ENCODE results near the gene GOT1. TPM values are rescaled to one million over a fixed set of nuclear protein-coding genes. Genes with fewer than 3 reads are reported as not detected.

Gene GOT1
- total RNA-seq, 1 donor from 2014 or later = 17.4 TPM

DNA sequence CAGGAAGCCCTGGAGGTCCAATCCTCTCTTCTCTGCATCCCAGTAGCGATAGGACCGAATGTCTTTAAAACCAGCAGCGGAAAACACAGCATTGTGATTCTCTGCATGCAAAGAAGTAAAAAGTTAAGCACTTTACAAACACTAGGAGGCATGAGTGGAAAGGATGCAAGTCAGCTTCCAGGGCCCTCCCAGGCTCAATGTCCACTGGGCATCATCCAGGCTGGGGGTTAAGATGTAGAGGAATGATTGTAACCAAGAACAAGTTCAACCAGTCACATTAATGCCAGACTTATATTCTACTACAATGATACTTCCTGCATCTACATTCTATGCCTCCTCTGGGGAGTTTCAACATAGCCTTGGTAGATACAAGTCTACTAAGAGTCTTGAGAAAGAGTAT lies 24.3 kb downstream of the GOT1 start:
- Histone ChIP-seq H3K4me1 (no peaks in the 10 kb centered on the region), H3K9me3 (no peaks in the 10 kb centered on the region), H3K4me3 (no peak overlapping the region), H3K36me3 (peaks cover 0 to 58% of the 10 kb centered on the region in 2 donors), H3K27me3 (no peaks in the 10 kb centered on the region), H3K27ac (no peak overlapping the region)
- DNase-seq (ENCODE audit: extremely low spot score in 2 of 2) = no peak
- TF ChIP-seq POLR2AphosphoS5 (IDR thresholded peaks at IDR 0.05; ENCODE audit: insufficient read depth in 1 of 2, low read depth in 1 of 2) (no peak), POLR2A (IDR thresholded peaks at IDR 0.05) (no peak)
- TF ChIP-seq, protein P1, sequence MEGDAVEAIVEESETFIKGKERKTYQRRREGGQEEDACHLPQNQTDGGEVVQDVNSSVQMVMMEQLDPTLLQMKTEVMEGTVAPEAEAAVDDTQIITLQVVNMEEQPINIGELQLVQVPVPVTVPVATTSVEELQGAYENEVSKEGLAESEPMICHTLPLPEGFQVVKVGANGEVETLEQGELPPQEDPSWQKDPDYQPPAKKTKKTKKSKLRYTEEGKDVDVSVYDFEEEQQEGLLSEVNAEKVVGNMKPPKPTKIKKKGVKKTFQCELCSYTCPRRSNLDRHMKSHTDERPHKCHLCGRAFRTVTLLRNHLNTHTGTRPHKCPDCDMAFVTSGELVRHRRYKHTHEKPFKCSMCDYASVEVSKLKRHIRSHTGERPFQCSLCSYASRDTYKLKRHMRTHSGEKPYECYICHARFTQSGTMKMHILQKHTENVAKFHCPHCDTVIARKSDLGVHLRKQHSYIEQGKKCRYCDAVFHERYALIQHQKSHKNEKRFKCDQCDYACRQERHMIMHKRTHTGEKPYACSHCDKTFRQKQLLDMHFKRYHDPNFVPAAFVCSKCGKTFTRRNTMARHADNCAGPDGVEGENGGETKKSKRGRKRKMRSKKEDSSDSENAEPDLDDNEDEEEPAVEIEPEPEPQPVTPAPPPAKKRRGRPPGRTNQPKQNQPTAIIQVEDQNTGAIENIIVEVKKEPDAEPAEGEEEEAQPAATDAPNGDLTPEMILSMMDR (IDR thresholded peaks at IDR 0.05) = no peak
- intact Hi-C loops (cut with DNase I) = no loop called here

DNA sequence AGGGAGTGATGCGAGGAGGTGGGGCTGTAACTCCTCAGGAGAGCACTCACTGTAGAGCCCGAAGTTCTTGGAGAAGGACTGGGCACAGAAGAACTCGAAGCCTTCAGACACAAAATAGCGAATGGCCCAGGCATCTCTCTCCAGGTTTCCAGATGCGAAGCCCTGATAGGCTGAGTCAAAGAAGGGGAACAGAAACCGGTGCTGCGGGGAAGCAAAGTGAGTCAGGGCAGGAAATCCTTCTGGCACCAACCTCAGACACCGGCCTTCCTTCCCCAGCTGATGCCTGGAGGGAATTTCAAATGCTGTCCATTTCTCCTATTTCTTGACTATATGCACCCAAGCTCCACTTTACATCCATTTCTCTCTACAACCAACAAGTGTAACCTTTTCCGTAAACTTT lies 26.8 kb downstream of the GOT1 start:
- Histone ChIP-seq H3K9me3 (no peaks in the 10 kb centered on the region), H3K4me1 (no peaks in the 10 kb centered on the region), H3K4me3 (no peak overlapping the region), H3K27ac (no peak overlapping the region), H3K27me3 (no peaks in the 10 kb centered on the region), H3K36me3 (peaks cover 0 to 73% of the 10 kb centered on the region in 2 donors)
- DNase-seq (ENCODE audit: extremely low spot score in 2 of 2) = no peak
- TF ChIP-seq, protein P1 (IDR thresholded peaks at IDR 0.05) = no peak
- TF ChIP-seq POLR2A (IDR thresholded peaks at IDR 0.05) (no peak), POLR2AphosphoS5 (IDR thresholded peaks at IDR 0.05; ENCODE audit: insufficient read depth in 1 of 2, low read depth in 1 of 2) (no peak)
- intact Hi-C loops (cut with DNase I) = no loop called here

DNA sequence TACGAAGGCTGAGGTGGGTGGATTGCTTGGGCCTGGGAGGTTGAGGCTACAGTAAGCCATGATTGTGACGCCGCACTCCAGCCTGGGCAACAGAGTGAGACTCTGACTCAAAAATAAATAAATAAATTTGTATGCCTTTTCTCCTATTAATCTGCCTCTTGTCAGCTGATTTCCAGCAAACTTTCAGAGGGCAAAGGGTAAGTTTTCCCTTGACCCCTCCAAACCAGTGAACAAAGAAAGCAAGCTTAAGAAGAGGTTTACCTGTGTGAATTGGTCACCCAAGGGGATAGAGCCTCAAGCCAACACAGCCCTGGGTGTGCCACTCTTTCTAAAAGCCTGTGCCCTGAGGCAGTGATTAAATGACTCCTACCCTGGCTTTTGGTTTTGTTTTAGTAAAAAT lies 30.8 kb downstream of the GOT1 start:
- intact Hi-C loops (cut with DNase I) = no loop called here
- TF ChIP-seq, protein P1 (IDR thresholded peaks at IDR 0.05) = no peak
- TF ChIP-seq POLR2A (IDR thresholded peaks at IDR 0.05) = no peak
- TF ChIP-seq POLR2AphosphoS5 (IDR thresholded peaks at IDR 0.05; ENCODE audit: insufficient read depth in 1 of 2, low read depth in 1 of 2) = no peak
- H3K4me3 ChIP-seq = no peak overlapping the region
- no peaks in the 10 kb centered on the region for H3K27me3 ChIP-seq
- H3K36me3 ChIP-seq = peaks cover 0 to 75% of the 10 kb centered on the region in 2 donors
- no peaks in the 10 kb centered on the region for H3K4me1 ChIP-seq
- no peak overlapping the region for H3K27ac ChIP-seq
- H3K9me3 ChIP-seq = no peaks in the 10 kb centered on the region
- no peak for DNase-seq (ENCODE audit: extremely low spot score in 2 of 2)

DNA sequence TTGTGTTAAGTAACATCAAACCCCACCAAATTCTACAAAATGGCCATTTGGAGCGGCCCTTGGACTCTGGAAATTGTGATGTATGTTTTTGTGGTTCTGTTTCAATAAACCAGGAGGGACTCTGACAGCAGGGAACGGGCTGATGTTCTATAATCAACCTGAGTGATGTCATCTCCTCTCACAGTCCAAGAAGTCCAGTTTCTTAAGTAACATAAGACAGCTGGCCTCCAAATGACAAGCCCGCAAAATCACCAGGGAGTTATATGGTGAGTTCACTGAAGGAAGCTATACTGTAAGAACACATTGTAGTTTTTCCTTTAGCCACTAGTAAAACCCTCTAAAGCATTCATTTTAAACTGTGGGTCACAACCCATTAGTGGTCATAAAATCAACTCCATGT lies 34.0 kb downstream of the GOT1 start:
- Histone ChIP-seq H3K27ac (no peak overlapping the region), H3K27me3 (no peaks in the 10 kb centered on the region), H3K36me3 (peaks cover 0 to 45% of the 10 kb centered on the region in 2 donors), H3K9me3 (no peaks in the 10 kb centered on the region), H3K4me3 (no peak overlapping the region), H3K4me1 (no peaks in the 10 kb centered on the region)
- TF ChIP-seq, protein P1 (IDR thresholded peaks at IDR 0.05) = no peak
- TF ChIP-seq POLR2A (IDR thresholded peaks at IDR 0.05) (no peak), POLR2AphosphoS5 (IDR thresholded peaks at IDR 0.05; ENCODE audit: insufficient read depth in 1 of 2, low read depth in 1 of 2) (no peak)
- intact Hi-C loops (cut with DNase I) = no loop called here
- no peak for DNase-seq (ENCODE audit: extremely low spot score in 2 of 2)

- peaks cover 0 to 42% of the 10 kb centered on the region in 2 donors for H3K36me3 ChIP-seq
- DNase-seq (ENCODE audit: extremely low spot score in 2 of 2) = no peak
- H3K9me3 ChIP-seq = no peaks in the 10 kb centered on the region
- intact Hi-C loops (cut with DNase I) = no loop called here
- H3K4me3 ChIP-seq = no peak overlapping the region
- no peaks in the 10 kb centered on the region for H3K4me1 ChIP-seq
- H3K27ac ChIP-seq = no peak overlapping the region
- no peaks in the 10 kb centered on the region for H3K27me3 ChIP-seq
- TF ChIP-seq POLR2A (IDR thresholded peaks at IDR 0.05) = no peak
- TF ChIP-seq POLR2AphosphoS5 (IDR thresholded peaks at IDR 0.05; ENCODE audit: insufficient read depth in 1 of 2, low read depth in 1 of 2) = no peak
- TF ChIP-seq, protein P1 (IDR thresholded peaks at IDR 0.05) = no peak
Observed at GRCh38 chr10:99395750-99396445, 34.5 kb downstream of the GOT1 start.

Measured in vagina (tissue), 2 donors.